ENCODE data around the gene SMAGP.

Gene SMAGP

DNA sequence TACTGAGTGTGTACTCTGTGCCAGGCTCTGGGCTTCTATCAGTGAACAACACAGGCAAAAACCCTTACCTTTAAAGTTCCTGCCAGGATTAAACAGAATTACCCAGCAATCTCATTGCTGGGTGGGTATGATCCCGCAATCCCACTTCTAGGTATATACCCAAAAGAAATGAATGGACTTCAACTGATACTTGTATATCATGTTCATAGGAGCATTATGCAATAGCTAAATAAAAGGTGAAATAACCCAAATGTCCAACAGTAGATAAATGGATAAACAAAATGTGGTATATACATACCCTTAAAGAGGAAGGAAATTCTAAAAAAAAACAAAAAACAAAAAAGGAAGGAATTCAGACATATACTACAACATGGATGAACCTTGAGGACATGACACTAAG is 16.9 kb downstream of the SMAGP start:
- H3K9me2 ChIP-seq (replicated peaks; ENCODE audit: insufficient read depth, low read length), result no peaks in the 10 kb centered on the region
- H3K4me2 ChIP-seq (ENCODE audit: low read depth, low read length, poor library complexity, severe bottlenecking), result no peak overlapping the region
- no peaks in the 10 kb centered on the region for H4K20me1 ChIP-seq (ENCODE audit: low read depth, low read length)
- H3F3A ChIP-seq (ENCODE audit: insufficient read depth), result no peaks in the 10 kb centered on the region
- H3K27ac ChIP-seq (ENCODE audit: low read depth, low read length), result no peak overlapping the region
- no peaks in the 10 kb centered on the region for H3K27me3 ChIP-seq (ENCODE audit: low read length)
- no peak overlapping the region for H2AFZ ChIP-seq (ENCODE audit: low read depth, low read length, severe bottlenecking)
- no peak overlapping the region for H3K4me3 ChIP-seq (ENCODE audit: insufficient read depth, low read length, poor library complexity, severe bottlenecking)
- H3K9ac ChIP-seq (ENCODE audit: low read length), result no peak overlapping the region
- TF ChIP-seq, protein P1, sequence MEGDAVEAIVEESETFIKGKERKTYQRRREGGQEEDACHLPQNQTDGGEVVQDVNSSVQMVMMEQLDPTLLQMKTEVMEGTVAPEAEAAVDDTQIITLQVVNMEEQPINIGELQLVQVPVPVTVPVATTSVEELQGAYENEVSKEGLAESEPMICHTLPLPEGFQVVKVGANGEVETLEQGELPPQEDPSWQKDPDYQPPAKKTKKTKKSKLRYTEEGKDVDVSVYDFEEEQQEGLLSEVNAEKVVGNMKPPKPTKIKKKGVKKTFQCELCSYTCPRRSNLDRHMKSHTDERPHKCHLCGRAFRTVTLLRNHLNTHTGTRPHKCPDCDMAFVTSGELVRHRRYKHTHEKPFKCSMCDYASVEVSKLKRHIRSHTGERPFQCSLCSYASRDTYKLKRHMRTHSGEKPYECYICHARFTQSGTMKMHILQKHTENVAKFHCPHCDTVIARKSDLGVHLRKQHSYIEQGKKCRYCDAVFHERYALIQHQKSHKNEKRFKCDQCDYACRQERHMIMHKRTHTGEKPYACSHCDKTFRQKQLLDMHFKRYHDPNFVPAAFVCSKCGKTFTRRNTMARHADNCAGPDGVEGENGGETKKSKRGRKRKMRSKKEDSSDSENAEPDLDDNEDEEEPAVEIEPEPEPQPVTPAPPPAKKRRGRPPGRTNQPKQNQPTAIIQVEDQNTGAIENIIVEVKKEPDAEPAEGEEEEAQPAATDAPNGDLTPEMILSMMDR (IDR thresholded peaks at IDR 0.05; ENCODE audit: insufficient read depth, low read length, poor library complexity, severe bottlenecking), result no peak
- no peak for TF ChIP-seq EZH2phosphoT487 (conservative IDR thresholded peaks at IDR 0.05; ENCODE audit: low read length)
- H3K36me3 ChIP-seq (ENCODE audit: low read length), result no peaks in the 10 kb centered on the region
- no peaks in the 10 kb centered on the region for H3K79me2 ChIP-seq (ENCODE audit: insufficient read depth, low read length)
- no peaks in the 10 kb centered on the region for H3K9me3 ChIP-seq (ENCODE audit: insufficient read depth, low read length)

DNA sequence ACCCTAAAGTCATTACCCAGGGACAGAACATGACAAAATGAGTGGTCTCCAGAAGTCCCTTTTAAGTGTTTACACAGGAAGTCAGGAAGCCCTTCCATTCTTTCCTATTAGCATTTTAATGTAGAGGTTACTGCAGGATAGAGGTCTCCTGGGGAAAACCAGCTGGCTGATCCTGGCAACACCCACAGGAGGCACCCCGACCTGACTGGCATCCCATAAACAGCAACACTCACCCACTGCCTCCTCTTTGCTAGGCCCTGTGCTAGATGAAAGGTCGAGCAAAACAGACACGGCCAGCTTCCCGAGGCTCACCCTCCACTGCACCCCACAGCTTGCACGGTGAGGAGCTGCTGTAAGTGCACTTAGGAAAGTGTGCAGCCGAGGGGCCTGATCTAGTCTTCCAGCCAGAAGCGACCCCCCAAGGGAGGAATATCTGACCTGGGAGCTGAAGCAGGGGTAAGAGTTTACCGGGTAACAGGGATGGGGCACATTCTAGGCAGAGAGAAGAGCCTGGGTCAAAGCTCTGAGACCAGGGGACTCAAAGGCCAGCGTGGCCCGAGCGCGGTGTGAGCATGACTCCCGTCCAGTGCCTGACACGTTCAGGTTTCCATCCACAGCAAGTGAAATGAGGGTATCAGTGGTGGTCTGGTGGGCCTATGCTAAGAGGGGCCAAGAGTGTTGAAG is 22.6 kb downstream of the SMAGP start:
- Histone ChIP-seq H3K9me2 (replicated peaks; ENCODE audit: insufficient read depth, low read length) (no peaks in the 10 kb centered on the region), H3K79me2 (ENCODE audit: insufficient read depth, low read length) (no peaks in the 10 kb centered on the region), H3F3A (ENCODE audit: insufficient read depth) (peaks cover 17% of the 10 kb centered on the region; the same call in 1 of the 2 replicates), H2AFZ (ENCODE audit: low read depth, low read length, severe bottlenecking) (no peak overlapping the region), H3K4me3 (ENCODE audit: insufficient read depth, low read length, poor library complexity, severe bottlenecking) (no peak overlapping the region), H3K9me3 (ENCODE audit: insufficient read depth, low read length) (no peaks in the 10 kb centered on the region), H3K27ac (ENCODE audit: low read depth, low read length) (no peak overlapping the region), H3K27me3 (ENCODE audit: low read length) (no peaks in the 10 kb centered on the region), H3K9ac (ENCODE audit: low read length) (no peak overlapping the region), H4K20me1 (ENCODE audit: low read depth, low read length) (no peaks in the 10 kb centered on the region), H3K4me2 (ENCODE audit: low read depth, low read length, poor library complexity, severe bottlenecking) (no peak overlapping the region), H3K36me3 (ENCODE audit: low read length) (0 out of 2 replicates have a peak, but pooled peaks cover 2% of the 10 kb centered on the region)
- TF ChIP-seq EZH2phosphoT487 (conservative IDR thresholded peaks at IDR 0.05; ENCODE audit: low read length), result no peak
- TF ChIP-seq, protein P1 (IDR thresholded peaks at IDR 0.05; ENCODE audit: insufficient read depth, low read length, poor library complexity, severe bottlenecking), result no peak

DNA sequence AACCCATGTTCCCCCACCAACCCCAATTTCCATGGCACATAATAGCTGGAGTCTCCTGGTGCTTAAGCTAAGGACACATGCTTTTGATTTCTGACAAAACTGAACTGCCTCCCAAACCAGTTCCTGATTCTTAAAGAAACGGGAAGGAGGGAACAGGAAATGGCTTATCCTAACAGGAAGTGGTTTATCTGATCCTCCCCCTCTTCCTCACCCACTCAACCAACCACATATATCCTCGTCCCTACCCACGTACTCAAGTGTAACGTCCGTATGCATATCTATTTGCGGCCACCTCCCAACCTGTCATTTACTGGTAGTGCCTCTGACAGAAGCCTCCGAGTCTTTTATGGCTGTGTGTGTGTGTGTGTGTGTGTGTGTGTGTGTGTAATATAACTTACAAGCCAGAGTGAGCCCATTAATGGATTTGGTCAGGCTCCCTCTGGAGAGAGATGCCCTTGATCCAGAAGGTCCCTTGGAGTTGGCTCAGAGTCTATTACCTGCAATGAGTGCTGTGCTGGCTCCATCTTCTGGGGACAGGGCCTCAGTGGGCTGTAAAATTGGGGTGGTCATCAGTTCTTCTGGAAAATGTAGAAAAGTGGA is 23.9 kb downstream of the SMAGP start:
- no peaks in the 10 kb centered on the region for H3K79me2 ChIP-seq (ENCODE audit: insufficient read depth, low read length)
- no peaks in the 10 kb centered on the region for H3K9me3 ChIP-seq (ENCODE audit: insufficient read depth, low read length)
- no peaks in the 10 kb centered on the region for H4K20me1 ChIP-seq (ENCODE audit: low read depth, low read length)
- peaks cover 6% of the 10 kb centered on the region for H3K36me3 ChIP-seq (ENCODE audit: low read length)
- H3K9me2 ChIP-seq (replicated peaks; ENCODE audit: insufficient read depth, low read length), result no peaks in the 10 kb centered on the region
- H3K4me3 ChIP-seq (ENCODE audit: insufficient read depth, low read length, poor library complexity, severe bottlenecking), result no peak overlapping the region
- peaks cover 28% of the 10 kb centered on the region; the same call in 1 of the 2 replicates for H3F3A ChIP-seq (ENCODE audit: insufficient read depth)
- H3K9ac ChIP-seq (ENCODE audit: low read length), result no peak overlapping the region
- H3K27ac ChIP-seq (ENCODE audit: low read depth, low read length), result no peak overlapping the region
- H2AFZ ChIP-seq (ENCODE audit: low read depth, low read length, severe bottlenecking), result no peak overlapping the region
- no peak overlapping the region for H3K4me2 ChIP-seq (ENCODE audit: low read depth, low read length, poor library complexity, severe bottlenecking)
- no peaks in the 10 kb centered on the region for H3K27me3 ChIP-seq (ENCODE audit: low read length)
- TF ChIP-seq, protein P1 (IDR thresholded peaks at IDR 0.05; ENCODE audit: insufficient read depth, low read length, poor library complexity, severe bottlenecking), result no peak
- no peak for TF ChIP-seq EZH2phosphoT487 (conservative IDR thresholded peaks at IDR 0.05; ENCODE audit: low read length)
